Mesothelial cell of epicardium (in vitro differentiated cells): ENCODE measurements around the gene ARHGEF40. TPM values are rescaled to one million over a fixed set of nuclear protein-coding genes. Genes with fewer than 3 reads are reported as not detected.

Experiments used
- DNase-seq, 2 experiments: peaks; one replicate each; pipeline ENCODE4 v3.0.0; 2021; ENCODE audit warnings: low spot score in 2 of 2; ENCODE audit not compliant: unreplicated experiment in 2 of 2
- H3K27ac Mint-ChIP-seq: 2 replicates; pipeline ENCODE4 v1.8.0; 2021; ENCODE audit warnings: mixed read lengths
- H3K27me3 Mint-ChIP-seq: 2 replicates; pipeline ENCODE4 v1.8.0; 2021; ENCODE audit warnings: low read depth, mixed read lengths
- H3K36me3 Mint-ChIP-seq: 2 replicates; pipeline ENCODE4 v1.8.0; 2021; ENCODE audit warnings: mixed read lengths
- H3K4me1 Mint-ChIP-seq: 2 replicates; pipeline ENCODE4 v1.8.0; 2021; ENCODE audit warnings: mixed read lengths
- H3K4me3 Mint-ChIP-seq: 2 replicates; pipeline ENCODE4 v1.8.0; 2021; ENCODE audit warnings: mild to moderate bottlenecking, moderate library complexity, mixed read lengths
- H3K9me3 Mint-ChIP-seq: 2 replicates; pipeline ENCODE4 v1.8.0; 2021; ENCODE audit warnings: mixed read lengths
- total RNA-seq: library from RNA; stranded (reverse); gene quantifications from 3 replicates; pipeline ENCODE4 v1.2.1, GENCODE V29; 2021
- TF ChIP-seq, protein P1 (sequence below): fragments of 200-600 bp; sonication (generic); IDR thresholded peaks from one replicate; pipeline ENCODE4 v1.5.0; 2021; ENCODE audit warnings: antibody characterized with exemption; ENCODE audit not compliant: unreplicated experiment

The ARHGEF40 gene
- total RNA-seq, 1 donor from 2014 or later = 96.2 TPM

DNA sequence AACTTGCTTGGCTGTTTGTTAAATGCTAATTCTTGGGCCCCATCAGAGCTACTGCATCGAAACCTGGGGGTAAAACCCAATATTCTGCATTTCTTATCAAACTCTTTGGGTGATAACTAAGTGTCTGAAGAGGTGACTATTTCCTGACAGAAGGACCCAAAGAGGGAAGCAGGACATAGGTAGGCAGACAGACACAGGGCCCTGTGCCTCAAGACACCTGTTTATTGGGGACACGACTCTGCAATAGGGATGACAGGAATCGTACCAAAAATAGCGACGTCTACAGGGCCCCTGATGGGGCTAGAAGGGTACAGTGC is 19.7 kb downstream of the ARHGEF40 start:
- TF ChIP-seq, protein P1, sequence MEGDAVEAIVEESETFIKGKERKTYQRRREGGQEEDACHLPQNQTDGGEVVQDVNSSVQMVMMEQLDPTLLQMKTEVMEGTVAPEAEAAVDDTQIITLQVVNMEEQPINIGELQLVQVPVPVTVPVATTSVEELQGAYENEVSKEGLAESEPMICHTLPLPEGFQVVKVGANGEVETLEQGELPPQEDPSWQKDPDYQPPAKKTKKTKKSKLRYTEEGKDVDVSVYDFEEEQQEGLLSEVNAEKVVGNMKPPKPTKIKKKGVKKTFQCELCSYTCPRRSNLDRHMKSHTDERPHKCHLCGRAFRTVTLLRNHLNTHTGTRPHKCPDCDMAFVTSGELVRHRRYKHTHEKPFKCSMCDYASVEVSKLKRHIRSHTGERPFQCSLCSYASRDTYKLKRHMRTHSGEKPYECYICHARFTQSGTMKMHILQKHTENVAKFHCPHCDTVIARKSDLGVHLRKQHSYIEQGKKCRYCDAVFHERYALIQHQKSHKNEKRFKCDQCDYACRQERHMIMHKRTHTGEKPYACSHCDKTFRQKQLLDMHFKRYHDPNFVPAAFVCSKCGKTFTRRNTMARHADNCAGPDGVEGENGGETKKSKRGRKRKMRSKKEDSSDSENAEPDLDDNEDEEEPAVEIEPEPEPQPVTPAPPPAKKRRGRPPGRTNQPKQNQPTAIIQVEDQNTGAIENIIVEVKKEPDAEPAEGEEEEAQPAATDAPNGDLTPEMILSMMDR = no peak
- H3K27me3 Mint-ChIP-seq = no peaks in the 10 kb centered on the region
- no peak overlapping the region for H3K4me3 Mint-ChIP-seq
- peaks cover 32% of the 10 kb centered on the region for H3K36me3 Mint-ChIP-seq
- no peaks in the 10 kb centered on the region for H3K9me3 Mint-ChIP-seq
- peak overlapping the region; percentile 12 for H3K27ac Mint-ChIP-seq
- DNase-seq = no peak
- peaks cover 26% of the 10 kb centered on the region for H3K4me1 Mint-ChIP-seq

DNA sequence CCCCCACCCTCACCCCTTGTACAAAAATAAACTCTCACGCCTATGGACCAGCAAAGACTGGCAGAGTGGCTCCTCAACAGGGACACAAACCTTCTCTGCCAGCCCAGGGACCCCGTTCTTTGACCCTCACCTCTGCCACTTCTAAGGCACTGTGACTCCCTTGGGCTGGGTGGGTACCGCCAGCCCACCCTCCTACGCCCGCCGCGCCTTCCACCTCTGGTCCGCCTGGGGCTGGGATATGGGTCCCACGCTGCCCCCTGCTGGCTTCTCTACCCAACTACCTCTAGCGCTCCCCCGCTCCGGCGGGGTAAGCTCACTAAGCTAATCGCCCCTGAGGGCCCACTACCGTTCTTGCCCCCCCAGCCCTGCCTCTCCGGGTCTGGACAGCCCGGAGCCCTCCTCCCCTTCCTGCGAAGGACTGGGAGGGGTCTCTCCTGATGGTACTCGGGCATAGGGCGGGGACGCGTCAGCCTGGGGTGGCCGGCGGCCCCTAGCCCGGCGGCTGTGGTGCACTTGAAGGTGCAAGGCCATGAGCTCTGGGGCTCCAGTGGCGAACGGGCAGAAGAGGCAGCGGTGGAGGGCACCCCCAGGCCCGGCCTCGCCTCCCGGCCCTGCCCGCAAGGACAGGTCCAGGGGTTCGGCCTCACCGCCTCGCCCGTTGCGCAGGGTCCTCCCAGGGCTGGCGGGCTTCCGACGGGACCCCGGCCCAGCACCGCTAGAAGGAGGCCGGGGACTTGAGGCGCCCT is 20.3 kb downstream of the ARHGEF40 start:
- Mint-ChIP-seq H3K4me1 (peaks cover 30% of the 10 kb centered on the region), H3K27ac (peak overlapping the region; percentile 12), H3K36me3 (peaks cover 30% of the 10 kb centered on the region), H3K4me3 (no peak overlapping the region), H3K27me3 (no peaks in the 10 kb centered on the region), H3K9me3 (no peaks in the 10 kb centered on the region)
- TF ChIP-seq, protein P1 = no peak
- DNase-seq = peak in 1 of 2 experiments; percentile 53

DNA sequence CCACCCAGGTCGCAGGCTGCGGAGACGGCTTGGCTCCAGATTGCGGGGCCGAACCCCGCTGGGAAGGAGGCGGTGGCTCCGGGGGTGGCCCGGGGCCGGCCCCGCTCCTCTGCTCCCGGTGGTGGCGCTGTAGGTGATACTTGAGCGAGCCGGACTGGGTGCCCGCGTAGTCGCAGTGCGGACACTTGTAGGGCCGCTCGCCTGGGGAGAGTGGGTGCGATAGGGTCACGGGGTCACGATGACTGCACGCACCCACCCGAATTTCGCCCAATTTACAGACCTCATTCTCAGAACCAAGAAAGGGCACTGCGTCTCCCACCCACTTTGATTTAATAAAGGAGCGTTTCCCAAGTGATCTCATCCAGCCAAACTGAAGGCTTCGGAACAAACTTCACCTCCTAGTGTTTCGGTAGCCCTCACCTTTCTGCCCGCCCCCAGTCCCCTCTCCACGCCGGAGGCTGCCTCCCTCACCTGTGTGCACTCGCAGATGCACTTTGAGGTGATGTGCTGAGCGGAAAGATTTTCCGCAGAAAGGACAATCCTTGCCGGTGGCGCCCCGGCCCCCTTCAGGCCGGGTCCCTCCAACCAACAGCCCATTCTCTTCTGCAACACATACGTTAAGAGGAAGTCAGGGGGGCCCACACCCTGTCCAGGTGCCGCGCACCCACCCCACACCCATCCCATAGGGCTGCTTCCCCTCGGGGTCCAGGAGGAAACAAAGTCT is 21.0 kb downstream of the ARHGEF40 start:
- TF ChIP-seq, protein P1 = no peak
- DNase-seq = no peak
- Mint-ChIP-seq H3K4me1 (peaks cover 34% of the 10 kb centered on the region), H3K27me3 (no peaks in the 10 kb centered on the region), H3K4me3 (no peak overlapping the region), H3K27ac (no peak overlapping the region), H3K36me3 (peaks cover 30% of the 10 kb centered on the region), H3K9me3 (no peaks in the 10 kb centered on the region)

DNA sequence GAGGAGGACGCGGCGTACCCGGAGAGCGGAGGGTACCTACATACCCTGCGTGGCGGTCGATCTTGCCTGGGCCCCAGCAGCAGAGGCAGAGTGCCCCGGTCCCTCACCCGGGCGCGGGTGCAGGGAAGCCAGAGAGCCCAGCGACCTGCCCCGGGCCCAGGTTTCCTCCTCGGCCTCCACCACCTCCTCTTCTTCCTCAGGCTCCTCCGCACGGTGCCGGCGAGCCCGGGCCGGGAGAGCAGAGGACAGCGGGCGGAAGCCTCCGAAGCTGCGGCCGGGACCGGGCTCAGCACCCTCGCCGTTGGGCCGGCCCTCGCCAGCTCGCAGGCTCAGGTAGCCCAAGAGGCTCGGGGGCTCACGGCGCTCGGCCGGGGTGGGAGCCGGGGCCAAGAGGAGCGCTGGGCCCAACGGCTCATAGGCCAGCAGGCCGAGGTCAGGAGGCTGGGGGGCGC is 21.7 kb downstream of the ARHGEF40 start:
- TF ChIP-seq, protein P1 = no peak
- Mint-ChIP-seq H3K4me1 (peaks cover 37% of the 10 kb centered on the region), H3K9me3 (no peaks in the 10 kb centered on the region), H3K27me3 (no peaks in the 10 kb centered on the region), H3K4me3 (no peak overlapping the region), H3K36me3 (peaks cover 25% of the 10 kb centered on the region), H3K27ac (no peak overlapping the region)
- no peak for DNase-seq

DNA sequence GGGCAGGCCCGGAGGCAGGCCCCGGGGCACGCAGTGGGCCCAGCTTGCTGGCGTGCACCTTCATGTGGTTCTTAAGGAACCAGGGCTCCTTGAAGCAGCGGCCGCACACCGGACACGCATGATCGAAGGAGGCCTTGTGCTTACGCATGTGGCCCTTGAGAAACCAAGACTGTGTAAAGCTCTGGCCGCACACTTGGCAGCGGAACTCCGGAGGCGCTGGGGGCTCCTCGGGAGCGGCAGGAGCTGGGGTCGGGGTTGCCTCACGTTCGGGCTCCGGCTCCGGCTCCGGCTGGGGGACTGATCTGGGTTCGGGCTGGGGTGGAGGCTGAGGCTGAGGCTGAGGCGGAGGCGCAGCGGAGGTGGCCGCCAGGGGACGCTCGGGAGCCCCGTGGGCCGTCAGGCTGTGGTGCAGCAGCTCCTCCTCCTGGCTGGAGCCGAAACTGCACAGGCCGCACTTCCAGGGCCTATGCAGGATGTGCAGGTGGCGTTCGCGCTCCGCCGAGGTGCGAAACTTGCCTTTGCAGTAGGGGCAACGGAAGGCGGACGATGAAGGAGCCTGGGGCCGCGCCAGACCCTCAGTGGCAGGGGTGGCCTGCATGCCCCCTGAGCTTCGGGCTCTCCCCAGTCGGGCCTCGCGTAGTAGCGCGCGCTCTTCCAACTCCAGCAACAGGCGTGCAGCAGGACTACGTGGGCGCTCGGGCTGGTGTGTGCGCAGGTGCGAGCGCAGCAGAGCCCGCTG is 22.3 kb downstream of the ARHGEF40 start:
- Mint-ChIP-seq H3K36me3 (peaks cover 23% of the 10 kb centered on the region), H3K27me3 (no peaks in the 10 kb centered on the region), H3K9me3 (no peaks in the 10 kb centered on the region), H3K4me3 (no peak overlapping the region), H3K27ac (peak overlapping the region; percentile 81), H3K4me1 (peaks cover 43% of the 10 kb centered on the region)
- DNase-seq = peak; percentile 81 to 95
- TF ChIP-seq, protein P1 = peak; percentile 96
